NCI-H1694 treated with DMSO at 0.1 percent for 48 hours (cell line): ENCODE data around the gene ERICH2.
"Not testable (repeated sequence)": the region's sequence is repeated elsewhere in the genome, so short reads cannot be mapped to it uniquely, and the experiment has no call there.

Experiments
- DNase-seq: peaks from one replicate; lab custom pipeline; 2025; lab: John Stamatoyannopoulos, UW

The ERICH2 gene

DNA sequence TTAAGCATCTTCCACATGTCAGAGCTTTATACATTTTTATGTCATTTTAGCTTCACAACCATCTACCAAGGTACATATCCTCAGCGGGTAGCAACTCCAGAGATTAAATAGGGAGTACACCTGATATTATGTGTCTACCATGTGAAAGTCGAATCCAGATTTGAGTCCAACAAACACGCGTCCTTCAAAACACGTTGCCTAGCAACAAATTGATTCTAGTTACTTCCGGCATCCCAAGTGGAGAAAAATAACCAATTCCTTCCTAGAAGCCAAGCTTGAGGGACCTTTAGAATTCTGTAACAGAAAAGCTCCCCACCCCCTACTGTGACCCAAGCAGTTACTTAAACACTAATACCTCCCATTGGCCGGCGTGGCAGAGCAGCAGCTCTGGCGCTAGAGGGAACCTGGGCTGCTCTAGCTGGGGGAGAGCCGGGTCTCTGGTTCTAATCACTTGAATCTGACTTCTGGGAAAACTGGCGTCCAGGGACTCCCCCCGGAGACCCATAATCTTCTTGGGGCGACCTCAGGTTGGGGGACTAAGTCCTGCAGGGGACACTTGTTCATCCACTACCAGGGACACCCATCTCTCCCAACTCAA is at the start of gene ERICH2:
Gene ERICH2 (plus strand): TSS at position 371 of the 598 bp plus-strand sequence. CDS start 304 bp downstream, outside the sequence.
- DNase-seq = peak; percentile 69

- DNase-seq = no peak
These were observed 48.5 kb upstream of the ERICH2 start for GRCh38 chr2:170721678-170722077.

DNA sequence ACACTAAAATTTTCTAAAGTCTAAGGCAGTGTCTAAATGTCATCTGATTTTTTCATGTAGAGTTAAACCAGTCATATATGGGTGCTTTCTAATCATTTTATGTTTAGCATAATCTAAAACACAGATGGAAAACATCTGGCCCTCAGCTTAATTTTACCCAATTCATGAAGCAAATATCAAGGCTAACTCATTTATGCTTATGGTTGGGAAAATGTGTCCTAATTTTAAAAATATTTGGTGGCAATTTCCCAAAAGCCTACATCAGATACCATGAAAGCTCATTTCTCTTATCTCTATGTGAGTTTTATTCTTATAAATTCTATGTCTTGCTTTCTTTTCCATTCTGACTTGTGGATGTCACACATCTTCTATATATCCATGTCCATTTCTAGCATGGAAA is 47.9 kb upstream of the ERICH2 start:
- no peak for DNase-seq

DNA sequence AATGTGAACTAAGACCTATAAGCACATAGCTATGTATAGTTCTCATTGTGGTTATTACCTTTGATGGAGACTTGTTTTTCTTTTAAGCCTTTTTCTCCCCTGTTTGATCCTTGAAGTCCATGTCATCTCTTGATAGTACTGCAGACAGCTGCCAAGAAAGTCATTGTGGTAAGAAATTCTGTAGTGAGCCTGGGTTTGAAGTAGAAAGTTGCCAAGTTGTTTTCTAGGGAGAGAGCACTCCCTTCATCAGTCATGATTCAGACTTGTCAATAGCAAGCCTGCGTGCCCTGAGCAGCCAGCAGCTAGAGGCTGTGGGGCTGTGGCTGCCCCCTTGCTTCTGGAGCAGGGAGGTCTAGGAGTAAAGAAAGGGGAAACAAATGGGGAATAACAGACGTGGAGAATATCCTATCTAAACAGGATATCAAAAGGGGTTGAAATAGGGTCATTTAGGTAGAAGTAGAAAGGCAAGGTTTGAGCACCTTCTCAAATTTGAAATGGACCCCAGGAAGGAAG is 46.7 kb upstream of the ERICH2 start:
- DNase-seq = no peak

- DNase-seq = no peak
These were observed 36.2 kb upstream of the ERICH2 start for GRCh38 chr2:170733798-170734600.

GRCh38 chr2:170734601-170735000 is 35.6 kb upstream of the ERICH2 start:
- DNase-seq = not testable (repeated sequence)

GRCh38 chr2:170736628-170737027 is 33.5 kb upstream of the ERICH2 start:
- no peak for DNase-seq

DNA sequence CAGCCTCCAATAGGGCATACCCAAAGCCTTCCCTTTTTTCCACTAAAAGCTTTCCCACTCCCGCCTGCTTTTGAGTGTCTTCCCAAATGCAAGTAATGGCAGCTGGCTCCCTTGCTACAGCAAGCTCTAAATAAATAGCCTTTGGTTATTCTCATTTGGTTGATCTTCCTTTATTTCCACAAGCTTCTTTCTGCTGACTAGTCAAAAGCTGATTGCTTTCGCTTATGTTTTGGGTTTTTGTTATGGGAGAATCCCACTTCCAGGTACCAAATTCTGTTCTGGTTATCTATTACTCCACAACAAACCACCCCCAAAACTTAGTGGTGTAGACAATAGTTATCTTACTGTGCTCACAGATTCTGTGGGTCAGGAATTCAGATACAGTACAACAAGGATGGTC is 32.8 kb upstream of the ERICH2 start:
- no peak for DNase-seq

GRCh38 chr2:170737821-170738220 is 32.4 kb upstream of the ERICH2 start:
- DNase-seq = no peak

DNA sequence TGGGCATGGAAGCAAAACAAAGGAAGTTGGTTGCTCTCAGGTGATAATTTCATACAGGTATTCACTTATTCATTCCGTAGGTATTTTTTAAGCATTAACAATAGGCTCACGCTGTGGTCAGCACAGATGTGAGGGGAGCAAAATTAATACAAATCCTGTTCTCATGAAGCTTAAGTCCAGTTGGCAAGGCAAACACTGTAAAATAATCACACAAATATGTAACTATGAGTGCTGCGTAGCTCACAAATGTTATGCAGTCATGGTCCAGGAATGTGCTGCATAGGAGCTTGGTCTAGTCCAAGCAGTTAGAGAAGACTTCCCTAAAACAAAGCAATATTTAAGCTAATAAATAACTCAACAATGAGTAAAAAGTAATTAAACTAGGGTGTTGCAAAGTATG is 31.1 kb upstream of the ERICH2 start:
- DNase-seq = no peak

GRCh38 chr2:170739507-170740046 is 30.6 kb upstream of the ERICH2 start:
- no peak for DNase-seq

GRCh38 chr2:170740660-170741059 is 29.5 kb upstream of the ERICH2 start:
- DNase-seq = no peak

GRCh38 chr2:170742000-170742399 is 28.2 kb upstream of the ERICH2 start:
- no peak for DNase-seq

DNA sequence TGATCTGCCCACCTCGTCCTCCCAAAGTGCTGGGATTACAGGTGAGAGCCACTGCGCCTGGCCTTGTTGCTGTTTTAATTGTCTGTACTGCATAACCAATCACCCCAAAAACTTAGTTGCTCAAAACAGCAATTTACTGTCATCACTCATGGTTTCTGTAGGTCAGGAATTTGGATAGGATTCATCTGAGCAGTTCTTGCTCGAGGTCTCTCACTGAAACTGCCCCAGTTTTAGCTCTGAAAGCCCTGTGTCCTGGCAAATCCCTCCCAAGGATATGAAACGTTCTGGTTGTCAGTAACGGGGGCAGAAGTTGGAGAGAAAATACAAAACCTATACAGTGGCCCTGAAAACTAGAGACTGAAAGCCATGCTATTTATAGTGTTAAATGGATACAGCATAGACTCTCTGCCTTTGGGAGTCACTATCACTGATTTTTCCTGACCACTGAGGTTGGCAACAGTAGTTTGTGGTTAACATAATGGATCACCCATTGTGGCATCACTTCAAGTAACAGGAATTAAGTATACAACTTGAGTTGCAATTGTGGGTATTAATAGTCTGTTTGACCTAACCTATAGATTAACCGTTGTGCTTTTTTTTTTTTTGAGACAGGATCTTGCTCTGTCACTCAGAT is 27.2 kb upstream of the ERICH2 start:
- no peak for DNase-seq

DNA sequence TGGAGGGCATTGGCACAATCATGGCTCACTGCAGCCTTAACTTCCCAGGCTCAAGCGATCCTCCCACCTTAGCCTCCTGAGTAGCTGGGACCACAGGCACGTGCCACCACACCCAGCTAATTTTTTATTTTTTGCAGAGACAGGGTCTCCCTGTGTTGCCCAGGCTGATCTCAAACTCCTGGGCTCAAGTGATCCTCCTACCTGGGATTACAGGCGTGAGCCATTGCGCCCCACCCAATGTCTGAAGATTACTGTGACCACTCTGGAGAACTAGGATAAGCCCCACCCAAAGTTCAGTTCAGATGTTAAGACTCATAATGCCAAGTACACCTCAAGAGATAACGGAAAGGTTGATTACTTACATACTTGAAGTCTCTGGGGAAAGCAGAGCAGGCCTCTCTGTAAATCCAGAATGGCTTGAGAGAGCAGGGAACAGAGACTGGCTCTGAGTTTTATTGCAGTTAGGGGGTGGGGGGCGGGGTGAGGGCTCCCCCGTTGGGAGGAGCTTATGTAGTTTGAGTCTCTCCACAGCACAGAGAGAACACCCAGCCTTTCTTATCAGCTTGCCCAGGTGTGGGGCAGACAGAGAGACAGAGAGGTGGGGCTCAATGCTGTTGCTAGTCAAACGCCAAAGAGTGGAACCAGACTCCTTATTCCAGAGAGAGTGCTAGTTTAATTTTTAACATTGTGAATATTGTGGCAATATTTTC is 26.5 kb upstream of the ERICH2 start:
- DNase-seq = no peak

DNA sequence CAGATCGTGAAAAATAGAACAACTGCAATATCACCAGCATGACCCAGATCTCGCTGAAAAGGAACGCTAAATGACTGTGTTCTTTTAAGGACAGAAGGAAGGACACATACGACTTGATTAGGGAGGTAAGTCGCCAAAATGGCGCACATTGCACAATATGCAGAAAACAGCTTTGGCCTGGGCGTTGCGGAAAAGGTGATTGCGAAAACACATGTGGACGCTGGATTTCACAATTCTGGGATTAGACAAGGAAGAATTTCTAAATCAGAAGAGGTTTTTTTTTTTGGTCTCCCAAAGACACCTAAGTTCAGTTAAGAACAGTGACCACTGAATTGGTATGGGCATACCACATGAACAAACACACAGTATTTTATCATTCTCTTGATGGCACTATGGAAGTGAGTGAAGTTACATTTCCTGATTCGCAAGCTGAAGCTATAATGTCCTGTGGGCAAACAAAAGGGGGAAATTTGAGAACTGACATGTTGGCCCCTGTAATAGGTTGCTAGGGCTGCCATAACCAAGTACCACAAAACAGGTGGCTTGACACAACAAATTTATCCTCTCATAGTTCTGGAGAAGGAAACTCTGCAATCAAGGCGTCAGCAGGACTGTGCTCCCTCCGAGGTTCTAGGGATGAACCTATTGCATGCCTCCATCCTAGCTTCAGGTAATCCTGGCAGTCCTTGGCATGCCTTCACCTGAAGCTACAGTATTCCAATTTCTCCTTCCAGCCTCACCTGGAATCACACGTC is 25.8 kb upstream of the ERICH2 start:
- DNase-seq = no peak

GRCh38 chr2:170745305-170745704 is 24.9 kb upstream of the ERICH2 start:
- no peak for DNase-seq

DNA sequence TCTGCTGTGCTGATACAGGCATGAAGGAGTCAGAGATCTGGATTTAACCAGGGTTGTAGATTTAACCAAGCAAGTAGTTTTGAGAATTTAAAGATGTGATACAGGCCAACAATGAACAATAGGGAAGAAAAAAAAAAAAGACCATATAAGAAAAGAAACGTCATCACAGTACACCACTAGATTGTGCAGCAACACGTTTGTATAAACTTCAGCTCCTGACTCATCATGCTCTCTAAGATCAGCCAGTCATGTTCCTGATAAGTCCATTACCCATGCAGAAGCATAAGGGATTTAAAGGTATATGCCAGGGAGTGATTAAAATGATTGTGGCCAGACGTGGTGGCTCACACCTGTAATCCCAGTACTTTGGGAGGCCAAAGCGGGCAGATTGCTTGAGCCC is 22.3 kb upstream of the ERICH2 start:
- no peak for DNase-seq

- DNase-seq = not testable (repeated sequence)
These were observed 18.6 kb upstream of the ERICH2 start for GRCh38 chr2:170751555-170751954.

DNA sequence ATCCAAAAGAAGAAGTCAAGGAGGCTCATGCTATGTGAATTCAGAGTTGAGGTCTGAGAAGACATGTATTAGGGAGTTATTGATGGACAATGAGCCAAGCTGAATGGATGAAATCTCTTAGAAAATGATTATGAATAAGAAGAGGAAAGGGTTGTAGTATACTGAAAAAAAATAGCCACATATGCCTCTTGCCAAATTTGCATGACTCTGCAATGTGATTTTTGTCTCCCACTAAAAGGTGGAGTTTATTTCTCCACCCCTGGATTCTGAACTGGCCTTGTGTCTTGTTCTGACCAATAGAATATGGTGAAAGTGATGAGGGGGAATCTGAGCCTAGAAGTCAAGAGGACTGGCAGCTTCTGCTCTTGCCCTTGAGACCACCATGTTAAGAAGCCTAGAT is 8.6 kb upstream of the ERICH2 start:
- DNase-seq = no peak

DNA sequence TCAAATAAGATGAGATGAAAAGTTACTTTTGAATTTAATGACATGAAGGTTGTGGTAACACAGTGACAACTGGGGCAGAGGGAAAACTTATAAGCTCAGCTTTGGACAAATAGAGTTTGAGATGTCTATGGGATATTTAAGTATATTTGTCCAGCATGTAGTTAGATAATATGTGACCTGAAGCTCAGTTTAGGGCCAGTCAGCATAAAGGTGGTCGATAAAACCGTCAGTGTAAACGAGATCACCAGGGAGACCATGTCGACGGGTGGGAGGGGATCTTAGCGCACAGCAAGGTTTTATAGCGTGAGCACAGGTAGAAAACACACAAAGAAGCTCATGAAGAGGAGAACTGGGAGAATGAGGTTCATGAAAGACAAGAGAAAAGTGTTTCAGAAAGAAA is 7.4 kb upstream of the ERICH2 start:
- no peak for DNase-seq
